ENCODE results near the gene CFAP74. TPM values are rescaled to one million over a fixed set of nuclear protein-coding genes. Genes with fewer than 3 reads are reported as not detected.

The CFAP74 gene
- total and polyA plus RNA-seq, 2 of the 13 experiments (the other 11 are each of a cell fraction or from before 2014, with no cell fraction given), result 0.27 to 0.62 TPM

- TF ChIP-seq ARHGAP35 (CRISPR knock-in tag; IDR thresholded peaks at IDR 0.05; ENCODE audit: borderline replicate concordance), result no peak
- TF ChIP-seq RFXAP (CRISPR knock-in tag; IDR thresholded peaks at IDR 0.05; ENCODE audit: borderline replicate concordance), result peak; percentile 61; the same call in 1 of the 2 replicates
- TF ChIP-seq HOXA5 (CRISPR knock-in tag; IDR thresholded peaks at IDR 0.05), result no peak
- no peak for TF ChIP-seq THYN1 (CRISPR knock-in tag; IDR thresholded peaks at IDR 0.05; ENCODE audit: borderline replicate concordance, low read depth)
- peak; percentile 37; the same call in 1 of the 2 replicates for TF ChIP-seq ZNF276 (CRISPR knock-in tag; IDR thresholded peaks at IDR 0.05; ENCODE audit: low read depth)
- 0 out of 2 replicates have a peak, but pooled peaks have one; percentile 33 for TF ChIP-seq NFAT5 (CRISPR knock-in tag; IDR thresholded peaks at IDR 0.05)
- TF ChIP-seq CTCF (CRISPR knock-in tag; IDR thresholded peaks at IDR 0.05), result peak; percentile 23; the same call in 1 of the 2 replicates
- no peak for TF ChIP-seq ZNF282 (IDR thresholded peaks at IDR 0.05; ENCODE audit: partially characterized antibody)
- TF ChIP-seq ZNF331 (CRISPR knock-in tag; IDR thresholded peaks at IDR 0.05), result peak; percentile 84
- TF ChIP-seq THAP9 (CRISPR knock-in tag; IDR thresholded peaks at IDR 0.05; ENCODE audit: borderline replicate concordance), result no peak; the same call in 1 of the 2 replicates
- 0 out of 2 replicates have a peak, but pooled peaks have one; percentile 56 for TF ChIP-seq ZNF510 (CRISPR knock-in tag; IDR thresholded peaks at IDR 0.05; ENCODE audit: low read depth)
- TF ChIP-seq ZFY (CRISPR knock-in tag; IDR thresholded peaks at IDR 0.05), result peak; percentile 80
- no peak for TF ChIP-seq ZNF670 (CRISPR knock-in tag; IDR thresholded peaks at IDR 0.05; ENCODE audit: borderline replicate concordance)
- peak; percentile 16; the same call in 1 of the 2 replicates for TF ChIP-seq RBFOX2 (IDR thresholded peaks at IDR 0.05; ENCODE audit: low read depth, low read length)
- peak; percentile 76 for TF ChIP-seq KAT8 (CRISPR knock-in tag; IDR thresholded peaks at IDR 0.05)
- peak; percentile 62 for TF ChIP-seq ZNF883 (CRISPR knock-in tag; IDR thresholded peaks at IDR 0.05; ENCODE audit: not compliant biosample characterization)
- peak; percentile 93 for TF ChIP-seq HDAC1 (CRISPR knock-in tag; IDR thresholded peaks at IDR 0.05)
Observed at GRCh38 chr1:1941211-1941841, 62.3 kb downstream of the CFAP74 start (continued).

Data from HepG2 (cell line).